IMR-90 (cell line): Measurements from ENCODE around the gene D2HGDH. TPM values are rescaled to one million over a fixed set of nuclear protein-coding genes. Genes with fewer than 3 reads are reported as not detected.
"Not testable (repeated sequence)": the region's sequence is repeated elsewhere in the genome, so short reads cannot be mapped to it uniquely, and the experiment has no call there.

ENCODE experiments used
- ATAC-seq: fragments of 200-7000 bp; cut with Tn5 transposase; 2 replicates; pipeline ENCODE4 v1.9.1; 2020; ENCODE audit warnings: low read depth, mild to moderate bottlenecking, moderate library complexity
- BruUV-seq: library from RNA; stranded (reverse); fragments of 400-500 nt; replicated peaks from 2 replicates; lab custom pipeline; 2021; lab: Mats Ljungman, UMichigan
- CTCF ChIA-PET: fragments of 300-600 bp; formaldehyde crosslinking; extraction: SDS; loops from one replicate; lab custom pipeline; 2021; ENCODE audit warnings: antibody characterized with exemption; lab: Yijun Ruan, JAX
- POLR2A ChIA-PET: fragments of 300-600 bp; sonication (Branson Sonifier 250); formaldehyde crosslinking; loops from one replicate; lab custom pipeline; 2022; ENCODE audit warnings: antibody characterized with exemption; ENCODE audit not compliant: unreplicated experiment; lab: Charles Lee
- DNase-seq: peaks from one replicate; pipeline ENCODE4 v3.0.0; 2013
- H2AFZ ChIP-seq: replicated peaks from 2 replicates; pipeline ENCODE3; 2013; ENCODE audit warnings: low read length, mild to moderate bottlenecking; ENCODE audit not compliant: poor library complexity
- H2AK5ac ChIP-seq: 2 replicates; pipeline ENCODE4 v1.6.1; 2013; ENCODE audit warnings: low read depth, low read length, inconsistent platforms
- H2AK9ac ChIP-seq: replicated peaks from 2 replicates; pipeline ENCODE3; 2013; ENCODE audit warnings: mild to moderate bottlenecking, low read depth, low read length, moderate library complexity; ENCODE audit not compliant: poor library complexity
- H2BK120ac ChIP-seq: 2 replicates; pipeline ENCODE4 v1.6.1; 2013; ENCODE audit warnings: low read depth, low read length, inconsistent platforms
- H2BK15ac ChIP-seq: 3 replicates; pipeline ENCODE4 v1.6.1; 2013; ENCODE audit warnings: low read depth, low read length, inconsistent platforms
- H2BK20ac ChIP-seq: 2 replicates; pipeline ENCODE4 v1.6.1; 2013; ENCODE audit warnings: low read depth, mild to moderate bottlenecking, inconsistent platforms, low read length, moderate library complexity
- H2BK5ac ChIP-seq: 2 replicates; pipeline ENCODE4 v1.6.1; 2013; ENCODE audit warnings: mild to moderate bottlenecking, low read depth, low read length, inconsistent platforms; ENCODE audit not compliant: poor library complexity, severe bottlenecking
- H3K14ac ChIP-seq: replicated peaks from 2 replicates; pipeline ENCODE4 v1.6.1; 2013; ENCODE audit warnings: low read depth, low read length, inconsistent platforms
- H3K18ac ChIP-seq: 2 replicates; pipeline ENCODE4 v1.6.1; 2013; ENCODE audit warnings: low read depth, low read length, control low read depth
- H3K23ac ChIP-seq: 2 replicates; pipeline ENCODE4 v1.6.1; 2013; ENCODE audit warnings: low read depth, low read length, inconsistent platforms
- H3K27ac ChIP-seq: 2 replicates; pipeline ENCODE4 v1.5.1; 2013; ENCODE audit warnings: mild to moderate bottlenecking, control low read depth, low read length; ENCODE audit not compliant: insufficient read depth
- H3K27me3 ChIP-seq: 2 replicates; pipeline ENCODE4 v1.6.1; 2013; ENCODE audit warnings: low read length; ENCODE audit not compliant: control insufficient read depth, insufficient read depth
- H3K36me3 ChIP-seq: 2 replicates; pipeline ENCODE4 v1.6.1; 2013; ENCODE audit warnings: low read length, mixed read lengths; ENCODE audit not compliant: control insufficient read depth, insufficient read depth
- H3K4ac ChIP-seq: 2 replicates; pipeline ENCODE4 v1.6.1; 2013; ENCODE audit warnings: low read depth, low read length, inconsistent platforms
- H3K4me1 ChIP-seq: 2 replicates; pipeline ENCODE4 v1.6.1; 2013; ENCODE audit warnings: low read length, mixed read lengths; ENCODE audit not compliant: control insufficient read depth, insufficient read depth
- H3K4me2 ChIP-seq: 2 replicates; pipeline ENCODE4 v1.6.1; 2013; ENCODE audit warnings: low read depth, mild to moderate bottlenecking, control low read depth, low read length, moderate library complexity
- H3K4me3 ChIP-seq: 2 replicates; pipeline ENCODE4 v1.5.1; 2013; ENCODE audit warnings: low read depth, mild to moderate bottlenecking, control low read depth, low read length, moderate library complexity; ENCODE audit not compliant: insufficient read depth
- H3K56ac ChIP-seq: 2 replicates; pipeline ENCODE4 v1.6.1; 2013; ENCODE audit warnings: low read length, inconsistent platforms; ENCODE audit not compliant: insufficient read depth; ENCODE audit errors: extremely low read depth
- H3K79me1 ChIP-seq, 2 experiments: 2 replicates each; pipeline ENCODE4 v1.6.1; 2013; ENCODE audit warnings: low read length in 2 of 2, inconsistent platforms in 1 of 2, low read depth in 1 of 2
- H3K9ac ChIP-seq: 2 replicates; pipeline ENCODE4 v1.6.1; 2013; ENCODE audit warnings: low read depth, low read length, control low read depth
- H3K9me1 ChIP-seq: 2 replicates; pipeline ENCODE4 v1.6.1; 2013; ENCODE audit warnings: low read length, inconsistent platforms; ENCODE audit not compliant: insufficient read depth
- H3K9me3 ChIP-seq: 2 replicates; pipeline ENCODE4 v1.6.1; 2013; ENCODE audit warnings: low read length; ENCODE audit not compliant: control insufficient read depth, insufficient read depth
- H4K20me1 ChIP-seq: 2 replicates; pipeline ENCODE4 v1.6.1; 2013; ENCODE audit warnings: low read length, inconsistent platforms; ENCODE audit not compliant: insufficient read depth
- H4K5ac ChIP-seq: 2 replicates; pipeline ENCODE4 v1.6.1; 2013; ENCODE audit warnings: mild to moderate bottlenecking, low read depth, low read length, control low read depth
- H4K8ac ChIP-seq, 2 experiments: 2 replicates each; pipeline ENCODE4 v1.6.1; 2013; ENCODE audit warnings: low read depth in 2 of 2, low read length in 2 of 2, control low read depth in 1 of 2, inconsistent platforms in 1 of 2
- H4K91ac ChIP-seq: 2 replicates; pipeline ENCODE4 v1.6.1; 2013; ENCODE audit warnings: low read depth, low read length, inconsistent platforms; ENCODE audit not compliant: insufficient read depth
- WGBS, 2 experiments: methylation state at CpG; one replicate each; pipeline versions ENCODE4 v1.1.5 to v1.1.7; 2013; ENCODE audit warnings: missing lambda C conversion rate in 2 of 2; ENCODE audit not compliant: insufficient read length in 1 of 2; ENCODE audit errors: extremely low coverage in 2 of 2; 5-methylcytosine and 5-hydroxymethylcytosine counted together
- dilution Hi-C: fragments of 300-500 bp; cut with HindIII; formaldehyde crosslinking; loops from one replicate; pipeline ENCODE4 v1.14.3; 2018; ENCODE audit warnings: low sequenced_read_pairs; ENCODE audit not compliant: unreplicated experiment
- in situ Hi-C: fragments of 300-500 bp; cut with MboI; formaldehyde crosslinking; loops from 3 replicates; pipeline ENCODE4 v1.14.3; 2019; ENCODE audit warnings: low sequenced_read_pairs, inconsistent platforms, mixed read lengths
- intact Hi-C: fragments of 100-400 bp; cut with micrococcal nuclease; formaldehyde crosslinking; loops from 2 replicates; pipeline ENCODE4 v1.10.0; 2022
- polyA plus RNA-seq, 3 experiments: library from polyadenylated mRNA; depleted of rRNA; stranded (reverse); fragments of >200 nt; gene quantifications; 2 replicates each; pipeline ENCODE4 v1.2.3, GENCODE V29; 2012; ENCODE audit warnings: low replicate concordance in 1 of 3
- total RNA-seq: library from RNA; depleted of rRNA; stranded (reverse); fragments of >200 nt; gene quantifications from 2 replicates; pipeline ENCODE4 v1.2.3, GENCODE V29; 2012

The D2HGDH gene
- total and polyA plus RNA-seq, 2 of the 4 experiments (the other 2 are of a cell fraction): 6.3 to 22.1 TPM

- H3K79me1 ChIP-seq, H3K23ac ChIP-seq, H3K4ac ChIP-seq, H4K91ac ChIP-seq, H2BK120ac ChIP-seq, H3K4me3 ChIP-seq, H3K4me2 ChIP-seq, BruUV-seq, H2BK5ac ChIP-seq, H3K14ac ChIP-seq, H2BK15ac ChIP-seq, H2AFZ ChIP-seq, dilution Hi-C loops, H2BK20ac ChIP-seq, POLR2A ChIA-PET, in situ Hi-C loops, H4K8ac ChIP-seq, H3K9me1 ChIP-seq, H3K27ac ChIP-seq, H3K9ac ChIP-seq, H2AK5ac ChIP-seq, ATAC-seq, CTCF ChIA-PET, H3K56ac ChIP-seq, H2AK9ac ChIP-seq, intact Hi-C loops, H3K18ac ChIP-seq, H4K5ac ChIP-seq, H4K20me1 ChIP-seq, DNase-seq, H3K27me3 ChIP-seq, H3K9me3 ChIP-seq, H3K4me1 ChIP-seq: not testable (repeated sequence)
- peaks cover 35% of the 10 kb centered on the region for H3K36me3 ChIP-seq
- WGBS, 2 experiments: no CpG with 5 or more reads among the region's 16 CpGs
These were observed 25.5 kb downstream of the D2HGDH start for GRCh38 chr2:241759893-241760292.
